Keratinocyte (primary cell): ENCODE results near the gene RCBTB2. TPM values are rescaled to one million over a fixed set of nuclear protein-coding genes. Genes with fewer than 3 reads are reported as not detected.

ENCODE experiments used
- DNase-seq: peaks from one replicate; pipeline ENCODE4 v3.0.0-alpha.2; 2011; ENCODE audit warnings: low read depth, missing footprints, low spot score
- FAIRE-seq: peaks from 2 replicates; lab custom pipeline; 2011; peaks lifted over from hg19 to GRCh38; lab: Jason Lieb, UNC
- H2AFZ ChIP-seq: 2 replicates; pipeline ENCODE4 v1.6.0; 2012; ENCODE audit warnings: low read length, control low read depth, inconsistent platforms; ENCODE audit not compliant: control insufficient read depth
- H3K27ac ChIP-seq: 2 replicates; pipeline ENCODE4 v1.5.1; 2011; ENCODE audit warnings: low read length; ENCODE audit not compliant: control insufficient read depth, insufficient read depth
- H3K27me3 ChIP-seq: 3 replicates; pipeline ENCODE4 v1.6.0; 2011; ENCODE audit warnings: low read length; ENCODE audit not compliant: control insufficient read depth, insufficient read depth; ENCODE audit errors: extremely low read depth
- H3K36me3 ChIP-seq, 2 experiments: 2 replicates in 1 of 2; 3 replicates in 1 of 2; pipeline ENCODE4 v1.5.1; 2011; ENCODE audit warnings: low read length in 2 of 2, mild to moderate bottlenecking in 1 of 2; ENCODE audit not compliant: control insufficient read depth in 2 of 2, insufficient read depth in 2 of 2; ENCODE audit errors: extremely low read depth in 1 of 2
- H3K4me1 ChIP-seq: 3 replicates; pipeline ENCODE4 v1.5.1; 2011; ENCODE audit warnings: low read length; ENCODE audit not compliant: control insufficient read depth, insufficient read depth; ENCODE audit errors: extremely low read depth
- H3K4me2 ChIP-seq: 3 replicates; pipeline ENCODE4 v1.6.0; 2011; ENCODE audit warnings: low read depth, low read length; ENCODE audit not compliant: control insufficient read depth, insufficient read depth; ENCODE audit errors: extremely low read depth
- H3K4me3 ChIP-seq, 3 experiments: fragments of 200-600 bp in 1 of 3; sonication (generic) in 1 of 3; 2 replicates in 2 of 3; 3 replicates in 1 of 3; pipeline ENCODE4 v1.5.1; 2011 to 2016; ENCODE audit warnings: low read length in 3 of 3, mild to moderate bottlenecking in 3 of 3, control low read depth in 2 of 3, inconsistent platforms in 1 of 3, low read depth in 1 of 3, mixed read lengths in 1 of 3, mixed run types in 1 of 3, moderate library complexity in 1 of 3; ENCODE audit not compliant: control insufficient read depth in 2 of 3, insufficient read depth in 2 of 3; ENCODE audit errors: extremely low read depth in 1 of 3
- H3K79me2 ChIP-seq: 2 replicates; pipeline ENCODE4 v1.6.0; 2012; ENCODE audit warnings: low read length; ENCODE audit not compliant: control insufficient read depth, insufficient read depth
- H3K9ac ChIP-seq: 3 replicates; pipeline ENCODE4 v1.6.0; 2011; ENCODE audit warnings: low read length; ENCODE audit not compliant: control insufficient read depth, insufficient read depth; ENCODE audit errors: extremely low read depth
- H3K9me1 ChIP-seq: 3 replicates; pipeline ENCODE4 v1.6.0; 2011; ENCODE audit warnings: low read length; ENCODE audit not compliant: control insufficient read depth, insufficient read depth; ENCODE audit errors: extremely low read depth
- H3K9me3 ChIP-seq: 2 replicates; pipeline ENCODE4 v1.5.1; 2012; ENCODE audit warnings: low read depth, low read length; ENCODE audit not compliant: control insufficient read depth
- H4K20me1 ChIP-seq: 3 replicates; pipeline ENCODE4 v1.6.0; 2011; ENCODE audit warnings: low read length; ENCODE audit not compliant: control insufficient read depth, insufficient read depth; ENCODE audit errors: extremely low read depth
- CTCF ChIP-seq, 3 experiments: IDR thresholded peaks in 1 of 3; conservative IDR thresholded peaks in 1 of 3; optimal IDR thresholded peaks in 1 of 3; 2 replicates in 2 of 3; 3 replicates in 1 of 3; pipeline versions ENCODE3 to v1.5.1; 2011; ENCODE audit warnings: low read length in 3 of 3, mild to moderate bottlenecking in 3 of 3, moderate library complexity in 2 of 3, control low read depth in 1 of 3, inconsistent platforms in 1 of 3; ENCODE audit not compliant: insufficient read depth in 2 of 3; ENCODE audit errors: extremely low read depth in 1 of 3
- EZH2 ChIP-seq: IDR thresholded peaks from one replicate; pipeline ENCODE4 v1.6.1; 2012; ENCODE audit warnings: inconsistent platforms, mild to moderate bottlenecking, low read length, moderate library complexity
- dilution Hi-C: fragments of 300-500 bp; cut with MboI; formaldehyde crosslinking; loops from one replicate; pipeline ENCODE4 v1.7.0; 2020; ENCODE audit warnings: low sequenced_read_pairs; ENCODE audit not compliant: extremely low pct_ligation_motif_present
- polyA plus RNA-seq, 5 experiments: library from polyadenylated mRNA; depleted of rRNA in 3 of 5; stranded (reverse) in 3 of 5; stranded (forward) in 1 of 5; unstranded in 1 of 5; fragments of >200 nt; gene quantifications; 1 replicate in 1 of 5; 2 replicates in 3 of 5; 3 replicates in 1 of 5; pipeline versions ENCODE4 v1.2.1 to v1.2.3, GENCODE V29; 2011 to 2012; ENCODE audit warnings: missing spikeins in 2 of 5, low read depth in 1 of 5, low replicate concordance in 1 of 5

RCBTB2 gene
- polyA plus RNA-seq, 1 donor (not counting 4 experiments of a cell fraction or from before 2014, with no cell fraction given) = 5.5 TPM

- H4K20me1 ChIP-seq = no peaks in the 10 kb centered on the region
- H2AFZ ChIP-seq = no peak overlapping the region
- no peak overlapping the region for H3K27ac ChIP-seq
- peaks cover 6% of the 10 kb centered on the region for H3K9me3 ChIP-seq
- DNase-seq (no peak), FAIRE-seq (no peak)
- H3K27me3 ChIP-seq = no peaks in the 10 kb centered on the region
- H3K4me3 ChIP-seq = no peak overlapping the region
- H3K9ac ChIP-seq = no peak overlapping the region
- H3K4me2 ChIP-seq = no peak overlapping the region
- H3K9me1 ChIP-seq = no peaks in the 10 kb centered on the region
- no peaks in the 10 kb centered on the region for H3K79me2 ChIP-seq
- H3K36me3 ChIP-seq = no peaks in the 10 kb centered on the region
- dilution Hi-C loops = no loop called here
- no peaks in the 10 kb centered on the region for H3K4me1 ChIP-seq
- TF ChIP-seq CTCF (optimal IDR thresholded peaks at IDR 0.05 in 1 of 3, IDR thresholded peaks at IDR 0.05 in 1 of 3, conservative IDR thresholded peaks at IDR 0.05 in 1 of 3; ENCODE audit: extremely low read depth in 1 of 3, insufficient read depth in 2 of 3, low read length in 3 of 3) = no peak
- TF ChIP-seq EZH2 = no peak
These were observed 22.6 kb upstream of the RCBTB2 start for GRCh38 chr13:48555441-48555840.

DNA sequence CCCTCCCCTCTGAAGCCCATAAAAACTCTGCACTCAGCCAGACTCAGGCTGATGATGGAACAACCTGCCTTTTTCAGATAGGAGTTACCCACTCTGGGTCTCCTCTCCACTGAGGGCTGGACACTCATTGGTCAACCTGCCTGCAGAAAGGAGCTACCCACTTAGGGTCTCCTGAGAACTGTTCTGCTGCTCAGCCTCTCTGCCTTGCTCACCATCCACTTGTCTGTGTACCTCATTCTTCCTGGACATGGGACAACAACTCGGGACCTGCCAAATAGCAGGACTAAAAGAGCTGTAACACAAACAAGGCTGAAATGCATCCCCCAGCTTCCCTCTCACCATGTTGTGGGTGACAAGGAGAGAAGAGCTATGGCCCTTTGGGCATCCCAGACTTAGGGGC, 18.4 kb upstream of the RCBTB2 start:
- dilution Hi-C loops = no loop called here
- Histone ChIP-seq H3K4me3 (no peak overlapping the region), H3K4me1 (no peaks in the 10 kb centered on the region), H2AFZ (no peak overlapping the region), H3K9ac (no peak overlapping the region), H3K27me3 (no peaks in the 10 kb centered on the region), H3K4me2 (no peak overlapping the region), H3K79me2 (no peaks in the 10 kb centered on the region), H3K9me3 (peaks cover 6% of the 10 kb centered on the region), H3K27ac (no peak overlapping the region), H3K36me3 (no peaks in the 10 kb centered on the region), H3K9me1 (no peaks in the 10 kb centered on the region), H4K20me1 (no peaks in the 10 kb centered on the region)
- no peak for FAIRE-seq
- no peak for DNase-seq
- no peak for TF ChIP-seq EZH2
- no peak for TF ChIP-seq CTCF (optimal IDR thresholded peaks at IDR 0.05 in 1 of 3, IDR thresholded peaks at IDR 0.05 in 1 of 3, conservative IDR thresholded peaks at IDR 0.05 in 1 of 3; ENCODE audit: extremely low read depth in 1 of 3, insufficient read depth in 2 of 3, low read length in 3 of 3)
